HepG2 (cell line): ENCODE data around the gene OR4B1. TPM values are rescaled to one million over a fixed set of nuclear protein-coding genes. Genes with fewer than 3 reads are reported as not detected.
A peak's percentile ranks its signal among the peaks of the same experiment; 100 is the strongest.

Experiments used
- ATAC-seq: fragments of 200-7000 bp; cut with Tn5 transposase; 3 replicates; pipeline ENCODE4 v1.9.1; 2020; ENCODE audit warnings: mild to moderate bottlenecking, moderate library complexity
- BruUV-seq: library from RNA; stranded (reverse); fragments of 400-500 nt; replicated peaks from 2 replicates; lab custom pipeline; 2021; lab: Mats Ljungman, UMichigan
- CTCF ChIA-PET: fragments of 300-600 bp; formaldehyde crosslinking; extraction: SDS; loops from one replicate; lab custom pipeline; 2021; ENCODE audit warnings: low total read pairs, inconsistent platforms, low intra/inter-chr PET ratio; lab: Yijun Ruan, JAX
- POLR2A ChIA-PET: fragments of 350-600 bp; sonication (Branson Sonifier 250); formaldehyde crosslinking; loops from one replicate; lab custom pipeline; 2020; ENCODE audit warnings: antibody characterized with exemption, inconsistent platforms; lab: Yijun Ruan, JAX
- DNase-seq: peaks from one replicate; pipeline ENCODE4 v3.0.0-alpha.2; 2015; ENCODE audit warnings: low spot score
- FAIRE-seq: peaks from 3 replicates; lab custom pipeline; 2011; peaks lifted over from hg19 to GRCh38; lab: Jason Lieb, UNC
- H2AFZ ChIP-seq: one replicate; pipeline ENCODE4 v1.6.1; 2011; ENCODE audit warnings: low read length, inconsistent platforms
- H3K27ac ChIP-seq: fragments of 300-600 bp; 3 replicates; pipeline ENCODE4 v1.8.0; 2011; ENCODE audit warnings: mixed run types, mild to moderate bottlenecking, mixed read lengths, low read length, inconsistent platforms; ENCODE audit not compliant: insufficient read depth; ENCODE audit errors: extremely low read length
- H3K27me3 ChIP-seq, 2 experiments: fragments of 200-600 bp in 1 of 2; 2 replicates in 1 of 2; 3 replicates in 1 of 2; pipeline versions ENCODE4 v1.6.0 to v1.8.0; 2011; ENCODE audit warnings: low read length in 2 of 2, mild to moderate bottlenecking in 2 of 2, moderate library complexity in 2 of 2, inconsistent platforms in 1 of 2; ENCODE audit not compliant: insufficient read depth in 2 of 2, control insufficient read depth in 1 of 2
- H3K36me3 ChIP-seq, 2 experiments: fragments of 200-600 bp in 1 of 2; replicated peaks in 1 of 2; 2 replicates in 1 of 2; 3 replicates in 1 of 2; pipeline versions ENCODE4 v1.5.1 to v1.8.0; 2011; ENCODE audit warnings: low read length in 2 of 2, inconsistent platforms in 1 of 2; ENCODE audit not compliant: insufficient read depth in 2 of 2, control insufficient read depth in 1 of 2
- H3K4me1 ChIP-seq: 2 replicates; pipeline ENCODE4 v1.5.1; 2012; ENCODE audit warnings: low read length, inconsistent platforms; ENCODE audit not compliant: insufficient read depth
- H3K4me2 ChIP-seq: 2 replicates; pipeline ENCODE4 v1.6.0; 2011; ENCODE audit warnings: low read depth, low read length, inconsistent platforms
- H3K4me3 ChIP-seq, 3 experiments: fragments of 200-600 bp in 1 of 3; sonication (generic), shearing (Covaris generic) in 1 of 3; replicated peaks in 1 of 3; 2 replicates each; pipeline ENCODE4 v1.5.1; 2011 to 2016; ENCODE audit warnings: low read length in 3 of 3, inconsistent platforms in 2 of 3, low read depth in 2 of 3, mild to moderate bottlenecking in 2 of 3, control low read depth in 1 of 3, mixed read lengths in 1 of 3; ENCODE audit not compliant: insufficient read depth in 1 of 3
- H3K79me2 ChIP-seq: one replicate; pipeline ENCODE4 v1.6.1; 2011; ENCODE audit warnings: low read length, inconsistent platforms; ENCODE audit not compliant: insufficient read depth
- H3K9ac ChIP-seq: 2 replicates; pipeline ENCODE4 v1.6.0; 2011; ENCODE audit warnings: mild to moderate bottlenecking, low read depth, low read length, inconsistent platforms; ENCODE audit not compliant: insufficient read depth
- H3K9me3 ChIP-seq: 2 replicates; pipeline ENCODE4 v1.5.1; 2012; ENCODE audit warnings: mild to moderate bottlenecking, low read length
- H4K20me1 ChIP-seq: 2 replicates; pipeline ENCODE4 v1.6.0; 2011; ENCODE audit warnings: inconsistent platforms, mild to moderate bottlenecking, low read length, moderate library complexity; ENCODE audit not compliant: insufficient read depth
- HMGA1 ChIP-seq: sonication (generic); formaldehyde crosslinking; conservative IDR thresholded peaks from 2 replicates; pipeline ENCODE4 v1.4.0; 2020; ENCODE audit warnings: missing genetic modification reagents
- ISL2 ChIP-seq: sonication (generic); formaldehyde crosslinking; IDR thresholded peaks from 2 replicates; pipeline ENCODE4 v1.5.0; 2020; ENCODE audit warnings: missing genetic modification reagents
- KAT8 ChIP-seq: IDR thresholded peaks from 2 replicates; pipeline ENCODE4 v1.6.1; 2016; ENCODE audit warnings: missing genetic modification reagents, missing compliant biosample characterization
- MAFF ChIP-seq: IDR thresholded peaks from 2 replicates; pipeline ENCODE4 v1.6.1; 2011; ENCODE audit warnings: low read depth, low read length, improper control_type of control experiment
- MAFK ChIP-seq, 2 experiments: IDR thresholded peaks in 1 of 2; conservative IDR thresholded peaks in 1 of 2; 2 replicates each; pipeline ENCODE4 v1.6.1; 2011; ENCODE audit warnings: improper control_type of control experiment in 2 of 2, low read length in 2 of 2
- ZBTB21 ChIP-seq: sonication (generic); formaldehyde crosslinking; IDR thresholded peaks from 2 replicates; pipeline ENCODE4 v1.4.0; 2020; ENCODE audit warnings: missing genetic modification reagents
- WGBS: methylation state at CpG from one replicate; pipeline ENCODE4 v1.1.6; 2017; ENCODE audit warnings: low lambda C conversion rate; 5-methylcytosine and 5-hydroxymethylcytosine counted together
- in situ Hi-C: cut with HindIII; loops from 2 replicates; pipeline ENCODE4 v1.10.0; 2017; ENCODE audit warnings: low pct_unique_long_range_greater_than_20kb; ENCODE audit not compliant: extremely low pct_ligation_motif_present
- intact Hi-C: fragments of 100-400 bp; cut with micrococcal nuclease; formaldehyde crosslinking; loops from one replicate; pipeline ENCODE4 v1.10.0; 2022; ENCODE audit not compliant: unreplicated experiment
- polyA plus RNA-seq, 8 experiments: library from polyadenylated mRNA; depleted of rRNA in 3 of 8; stranded (reverse) in 7 of 8; unstranded in 1 of 8; fragments of >200 nt; fragmentation: Illumina TruSeq in 4 of 8; extraction: Trizol in 4 of 8; gene quantifications; 2 replicates each; pipeline versions ENCODE4 v1.2.1 to v1.2.3, GENCODE V29; 2011 to 2016; ENCODE audit warnings: low read depth in 4 of 8, missing spikeins in 1 of 8, mixed read lengths in 1 of 8; ENCODE audit not compliant: insufficient read depth in 1 of 8
- total RNA-seq, 5 experiments: library from RNA; depleted of rRNA; stranded (reverse); fragments of >200 nt; fragmentation: Illumina TruSeq; extraction: Trizol; gene quantifications; 2 replicates each; pipeline ENCODE4 v1.2.3, GENCODE V29; 2016; ENCODE audit warnings: low read depth in 1 of 5

Gene OR4B1
- total and polyA plus RNA-seq, 2 of the 13 experiments (the other 11 are each of a cell fraction or from before 2014, with no cell fraction given) = not detected

- H3K27me3 ChIP-seq = no peaks in the 10 kb centered on the region
- in situ Hi-C loops (loop anchor here (25.0 kb wide), 1 partner anchor 101 kb away; the partner anchor contains the start of gene OR4C5), intact Hi-C loops (no loop called here)
- POLR2A ChIA-PET = no interaction called here
- no peak overlapping the region for H3K27ac ChIP-seq
- H3K9ac ChIP-seq = no peak overlapping the region
- 0% methylated on average over 2 of the region's 2 CpGs for WGBS
- no peaks in the 10 kb centered on the region for H4K20me1 ChIP-seq
- H3K4me3 ChIP-seq = no peak overlapping the region
- FAIRE-seq = no peak
- no peak for DNase-seq
- H3K79me2 ChIP-seq = no peaks in the 10 kb centered on the region
- no peaks in the 10 kb centered on the region for H3K9me3 ChIP-seq
- BruUV-seq = no TSS peak
- H2AFZ ChIP-seq = no peak overlapping the region
- no peak for ATAC-seq
- H3K4me2 ChIP-seq = no peak overlapping the region
- no peak for TF ChIP-seq KAT8 (CRISPR knock-in tag)
- no peaks in the 10 kb centered on the region for H3K36me3 ChIP-seq
- no peaks in the 10 kb centered on the region for H3K4me1 ChIP-seq
- CTCF ChIA-PET = no interaction called here
Observed at GRCh38 chr11:48261600-48261999, 45.0 kb downstream of the OR4B1 start.

GRCh38 chr11:48263423-48263911, 46.9 kb downstream of the OR4B1 start, which contains the start of gene OR4X1:
OR4X1 (plus strand) TSS chr11:48263861; CDS start chr11:48263861, 0 bp downstream.
- Histone ChIP-seq H3K4me3 (no peak within 1 kb of the TSS), H3K9ac (no peak within 1 kb of the TSS), H3K27ac (no peak within 1 kb of the TSS), H3K27me3 (no peaks in the 10 kb centered on the region), H3K9me3 (no peaks in the 10 kb centered on the region), H2AFZ (no peak within 1 kb of the TSS), H3K36me3 (no peaks in the 10 kb centered on the region), H3K79me2 (no peaks in the 10 kb centered on the region), H3K4me2 (no peak within 1 kb of the TSS), H3K4me1 (no peaks in the 10 kb centered on the region), H4K20me1 (no peaks in the 10 kb centered on the region)
- ChIA-PET POLR2A (no interaction called here), CTCF (no interaction called here)
- ATAC-seq = no peak
- intact Hi-C loops (no loop called here), in situ Hi-C loops (loop anchor here (25.0 kb wide), 1 partner anchor 99 kb away; the partner anchor contains the start of gene OR4C5)
- BruUV-seq = no TSS peak
- 2% methylated on average over 3 of the region's 3 CpGs for WGBS
- peak; percentile 58 to 65; a peak in 3 of 4 replicates for TF ChIP-seq MAFK (conservative IDR thresholded peaks at IDR 0.05 in 1 of 2, IDR thresholded peaks at IDR 0.05 in 1 of 2; ENCODE audit: low read length in 2 of 2)
- no peak for TF ChIP-seq ISL2 (CRISPR knock-in tag)
- no peak for TF ChIP-seq ZBTB21 (CRISPR knock-in tag)
- TF ChIP-seq MAFF = peak; percentile 33; the same call in 1 of the 2 replicates
- TF ChIP-seq HMGA1 (CRISPR knock-in tag) = no peak
- DNase-seq = no peak
- no peak for FAIRE-seq

Other genes starting within 250 kb of the OR4B1 start
- 0.95 and 1.0 TPM in 2 replicates for gene PTPRJ, start 236.3 kb upstream of the OR4B1 start, total RNA-seq (2016; rRNA removed; fragmentation: Illumina TruSeq; extraction: Trizol)
- gene PTPRJ, start 236.3 kb upstream of the OR4B1 start, polyA plus RNA-seq (2011; rRNA removed) = 1.2 and 1.5 TPM in 2 replicates
- not detected in 2 replicates for gene OR4X2, start 28.3 kb downstream of the OR4B1 start, total RNA-seq (2016; rRNA removed; fragmentation: Illumina TruSeq; extraction: Trizol)
- not detected in 2 replicates for gene OR4X2, start 28.3 kb downstream of the OR4B1 start, polyA plus RNA-seq (2011; rRNA removed)
- gene OR4X1, start 47.1 kb downstream of the OR4B1 start, total RNA-seq (2016; rRNA removed; fragmentation: Illumina TruSeq; extraction: Trizol) = not detected in 2 replicates
- not detected in 2 replicates for gene OR4X1, start 47.1 kb downstream of the OR4B1 start, polyA plus RNA-seq (2011; rRNA removed)
- not detected in 2 replicates for gene OR4S1, start 89.4 kb downstream of the OR4B1 start, total RNA-seq (2016; rRNA removed; fragmentation: Illumina TruSeq; extraction: Trizol)
- gene OR4S1, start 89.4 kb downstream of the OR4B1 start, polyA plus RNA-seq (2011; rRNA removed) = not detected in 2 replicates
- not detected in 2 replicates for gene OR4C3, start 108.1 kb downstream of the OR4B1 start, total RNA-seq (2016; rRNA removed; fragmentation: Illumina TruSeq; extraction: Trizol)
- not detected in 2 replicates for gene OR4C3, start 108.1 kb downstream of the OR4B1 start, polyA plus RNA-seq (2011; rRNA removed)
- not detected in 2 replicates for gene OR4C5, start 149.7 kb downstream of the OR4B1 start, total RNA-seq (2016; rRNA removed; fragmentation: Illumina TruSeq; extraction: Trizol)
- gene OR4C5, start 149.7 kb downstream of the OR4B1 start, polyA plus RNA-seq (2011; rRNA removed) = not detected in 2 replicates